Pancreas (tissue), 10 donors: ENCODE results near the gene BMPR1B. TPM values are rescaled to one million over a fixed set of nuclear protein-coding genes. Genes with fewer than 3 reads are reported as not detected.

Experiments
- ATAC-seq, 4 donors: fragments of 200-7000 bp; cut with Tn5 transposase; one replicate each; pipeline versions ENCODE4 v1.8.0 to v1.9.1; 2020; ENCODE audit warnings: mild to moderate bottlenecking in 4 of 4, moderate library complexity in 4 of 4
- DNase-seq, 6 donors: peaks; one replicate each; pipeline ENCODE4 v3.0.0-alpha.2; 2020
- FAIRE-seq: peaks from 2 replicates; lab custom pipeline; 2012; peaks lifted over from hg19 to GRCh38; lab: Jason Lieb, UNC
- H3K27ac ChIP-seq, 4 donors: fragments of 200-600 bp; sonication (generic); 1 replicate in 3 of 4; 2 replicates in 1 of 4; pipeline versions ENCODE4 v1.5.0 to v1.8.0; 2020
- H3K27me3 ChIP-seq, 4 donors: fragments of 200-600 bp; one replicate each; pipeline ENCODE4 v1.8.0; 2021
- H3K36me3 ChIP-seq, 3 donors: fragments of 200-600 bp; sonication (generic) in 1 of 3; one replicate each; pipeline versions ENCODE4 v1.5.0 to v1.8.0; 2020 to 2021
- H3K4me1 ChIP-seq, 3 donors: fragments of 200-600 bp; one replicate each; pipeline ENCODE4 v1.8.0; 2021
- H3K4me3 ChIP-seq, 4 donors: fragments of 200-600 bp; sonication (generic) in 2 of 4; one replicate each; pipeline versions ENCODE4 v1.5.0 to v1.8.0; 2020 to 2021
- H3K9me3 ChIP-seq, 4 donors: fragments of 200-600 bp; one replicate each; pipeline ENCODE4 v1.8.0; 2021
- CTCF ChIP-seq, 4 donors: fragments of 200-600 bp; sonication (generic) in 3 of 4; IDR thresholded peaks; one replicate each; pipeline versions ENCODE4 v1.5.0 to v1.8.0; 2021; ENCODE audit warnings: antibody characterized with exemption in 4 of 4
- WGBS, 2 donors: extraction: QIAGEN DNeasy Blood & Tissue Kit; methylation state at CpG; one replicate each; pipeline ENCODE4 v1.1.7; 2013; 5-methylcytosine and 5-hydroxymethylcytosine counted together
- intact Hi-C, 3 donors: fragments of 100-400 bp; cut with DNase I; formaldehyde crosslinking; loops; one replicate each; pipeline versions ENCODE4 v1.11.1 to v1.14.2; 2022
- polyA plus RNA-seq, 2 donors: library from polyadenylated mRNA; stranded (reverse); fragments of 200-250 nt; gene quantifications; one replicate each; pipeline ENCODE4 v1.2.3, GENCODE V29; 2013
- total RNA-seq, 6 donors: library from RNA; stranded (reverse); fragmentation: NEBNext Ultra II Directional in 4 of 6; extraction: Animal tissue kit (Norgen Biotek cat#: 25700) in 4 of 6; gene quantifications; one replicate each; pipeline versions ENCODE4 v1.2.1 to v1.2.4, GENCODE V29; 2021 to 2023
- donor health status: healthy with polysubstance abuse.
- donor health status: DM: no; HTN: no; CAD: no; lungs with moderate emphysema.
- donor health status: DM: no; HTN: no; CAD: no.
- donor health status: control.
- donor health status: control.
- donor health status: Bipolar disorder and iron deficiency.
- donor health status: DM: yes; HTN: yes; CAD: no.
- donor health status: DM: no; HTN: no; CAD: no.
- donor health status: DM: no; HTN: no; CAD: no.
- donor health status: DM: yes; HTN: yes; CAD: no.

The BMPR1B gene
- total and polyA plus RNA-seq, 8 donors: 0.46 to 3.7 (median 1.6) TPM

GRCh38 chr4:94721310-94721709 lies 36.4 kb upstream of the BMPR1B start:
- ATAC-seq: no peak
- H3K4me1 ChIP-seq: peaks cover 3 to 17% (median 4%) of the 10 kb centered on the region in 3 donors
- no peak for DNase-seq
- no peak overlapping the region for H3K27ac ChIP-seq
- H3K27me3 ChIP-seq: no peaks in the 10 kb centered on the region
- H3K36me3 ChIP-seq: no peaks in the 10 kb centered on the region
- 74 to 92% methylated on average over 2 of the region's 2 CpGs for WGBS, 2 donors
- FAIRE-seq: no peak
- no peaks in the 10 kb centered on the region for H3K9me3 ChIP-seq
- intact Hi-C loops: no loop called here
- H3K4me3 ChIP-seq: no peak overlapping the region
- TF ChIP-seq CTCF (IDR thresholded peaks at IDR 0.05): no peak

- 90 to 91% methylated on average over 2 of the region's 2 CpGs for WGBS, 2 donors
- ATAC-seq (no peak), FAIRE-seq (no peak), DNase-seq (no peak)
- H3K27ac ChIP-seq: peak overlapping the region in 2 of 4 donors; percentile 44 to 48
- no peak overlapping the region for H3K4me3 ChIP-seq
- H3K27me3 ChIP-seq: no peaks in the 10 kb centered on the region
- no peaks in the 10 kb centered on the region for H3K9me3 ChIP-seq
- intact Hi-C loops: no loop called here
- peaks cover 3 to 17% (median 7%) of the 10 kb centered on the region in 3 donors for H3K4me1 ChIP-seq
- no peaks in the 10 kb centered on the region for H3K36me3 ChIP-seq
- no peak for TF ChIP-seq CTCF (IDR thresholded peaks at IDR 0.05)
Observed at GRCh38 chr4:94722270-94722669, 35.5 kb upstream of the BMPR1B start.

GRCh38 chr4:94722748-94723147 lies 35.0 kb upstream of the BMPR1B start:
- H3K9me3 ChIP-seq: no peaks in the 10 kb centered on the region
- peaks cover 3 to 17% (median 7%) of the 10 kb centered on the region in 3 donors for H3K4me1 ChIP-seq
- WGBS, 2 donors: 16 to 18% methylated on average over 2 of the region's 2 CpGs
- TF ChIP-seq CTCF (IDR thresholded peaks at IDR 0.05): no peak
- no peaks in the 10 kb centered on the region for H3K36me3 ChIP-seq
- FAIRE-seq (no peak), ATAC-seq (peak in 1 of 4 donors; percentile 45), DNase-seq (no peak)
- intact Hi-C loops: no loop called here
- H3K4me3 ChIP-seq: no peak overlapping the region
- no peaks in the 10 kb centered on the region for H3K27me3 ChIP-seq
- H3K27ac ChIP-seq: peak overlapping the region in 2 of 4 donors; percentile 44 to 48

GRCh38 chr4:94724016-94724790 lies 33.6 kb upstream of the BMPR1B start:
- peaks cover 3 to 17% (median 7%) of the 10 kb centered on the region in 3 donors for H3K4me1 ChIP-seq
- FAIRE-seq (no peak), ATAC-seq (peak; percentile 48 to 91 (median 83)), DNase-seq (no peak)
- no peaks in the 10 kb centered on the region for H3K36me3 ChIP-seq
- intact Hi-C loops: no loop called here
- H3K27ac ChIP-seq: peak overlapping the region in 1 of 4 donors; percentile 50
- no peaks in the 10 kb centered on the region for H3K9me3 ChIP-seq
- no peak overlapping the region for H3K4me3 ChIP-seq
- TF ChIP-seq CTCF (IDR thresholded peaks at IDR 0.05): no peak
- H3K27me3 ChIP-seq: no peaks in the 10 kb centered on the region
- 13% methylated on average over 3 of the region's 3 CpGs for WGBS, 2 donors
